ENCODE measurements around the gene ISY1. TPM values are rescaled to one million over a fixed set of nuclear protein-coding genes. Genes with fewer than 3 reads are reported as not detected.
A peak's percentile ranks its signal among the peaks of the same experiment; 100 is the strongest.

The ISY1 gene
- total RNA-seq, 2 donors from 2014 or later = 9.3 to 12.5 TPM

DNA sequence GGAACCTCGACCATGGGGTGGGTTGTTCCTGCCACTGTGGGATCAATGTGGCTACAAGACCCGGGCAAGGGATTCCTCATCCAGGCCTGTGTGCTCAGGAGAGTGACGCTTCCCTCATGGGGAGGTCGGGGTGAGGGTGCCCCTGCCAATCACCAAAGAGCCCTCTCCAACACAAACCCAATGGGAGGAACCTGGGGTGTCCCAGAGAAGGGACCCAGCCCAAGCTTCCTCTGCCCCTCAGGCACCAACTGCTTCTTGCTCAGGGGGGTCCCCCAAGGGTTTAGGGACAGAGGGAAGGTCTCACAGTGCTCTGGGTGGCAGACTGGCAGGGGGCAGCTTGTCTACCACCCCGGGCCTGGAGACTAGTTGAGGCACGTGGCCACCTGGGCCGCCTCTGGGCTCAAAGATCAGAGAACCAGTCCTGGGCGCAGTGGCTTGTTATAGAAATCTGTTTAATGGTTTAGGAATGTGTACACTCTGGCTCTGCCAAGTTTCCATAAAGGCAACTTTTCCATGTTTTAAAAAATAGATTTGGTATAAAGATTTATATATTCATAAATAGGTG is 73.6 kb downstream of the ISY1 start:
- Histone ChIP-seq H3K9me3 (no peaks in the 10 kb centered on the region), H3K27me3 (no peaks in the 10 kb centered on the region), H3K4me1 (peaks cover 15% of the 10 kb centered on the region), H3K36me3 (replicated peaks in 1 of 2; ENCODE audit: insufficient read depth in 1 of 2, low read depth in 2 of 2) (peaks cover 0 to 4% of the 10 kb centered on the region in 2 donors), H3K4me3 (no peak overlapping the region), H3K27ac (peak overlapping the region; percentile 39 to 89 (median 77))
- ATAC-seq (peak; percentile 77), DNase-seq (peak; percentile 62 to 77 (median 73))
- WGBS, 2 donors = 42 to 45% methylated on average over 8 of the region's 8 CpGs
- intact Hi-C loops (cut with DNase I) = no loop called here
- peak in 1 of 3 donors; percentile 20 for TF ChIP-seq POLR2A (IDR thresholded peaks at IDR 0.05)
- TF ChIP-seq, protein P1, sequence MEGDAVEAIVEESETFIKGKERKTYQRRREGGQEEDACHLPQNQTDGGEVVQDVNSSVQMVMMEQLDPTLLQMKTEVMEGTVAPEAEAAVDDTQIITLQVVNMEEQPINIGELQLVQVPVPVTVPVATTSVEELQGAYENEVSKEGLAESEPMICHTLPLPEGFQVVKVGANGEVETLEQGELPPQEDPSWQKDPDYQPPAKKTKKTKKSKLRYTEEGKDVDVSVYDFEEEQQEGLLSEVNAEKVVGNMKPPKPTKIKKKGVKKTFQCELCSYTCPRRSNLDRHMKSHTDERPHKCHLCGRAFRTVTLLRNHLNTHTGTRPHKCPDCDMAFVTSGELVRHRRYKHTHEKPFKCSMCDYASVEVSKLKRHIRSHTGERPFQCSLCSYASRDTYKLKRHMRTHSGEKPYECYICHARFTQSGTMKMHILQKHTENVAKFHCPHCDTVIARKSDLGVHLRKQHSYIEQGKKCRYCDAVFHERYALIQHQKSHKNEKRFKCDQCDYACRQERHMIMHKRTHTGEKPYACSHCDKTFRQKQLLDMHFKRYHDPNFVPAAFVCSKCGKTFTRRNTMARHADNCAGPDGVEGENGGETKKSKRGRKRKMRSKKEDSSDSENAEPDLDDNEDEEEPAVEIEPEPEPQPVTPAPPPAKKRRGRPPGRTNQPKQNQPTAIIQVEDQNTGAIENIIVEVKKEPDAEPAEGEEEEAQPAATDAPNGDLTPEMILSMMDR (IDR thresholded peaks at IDR 0.05) = no peak

DNA sequence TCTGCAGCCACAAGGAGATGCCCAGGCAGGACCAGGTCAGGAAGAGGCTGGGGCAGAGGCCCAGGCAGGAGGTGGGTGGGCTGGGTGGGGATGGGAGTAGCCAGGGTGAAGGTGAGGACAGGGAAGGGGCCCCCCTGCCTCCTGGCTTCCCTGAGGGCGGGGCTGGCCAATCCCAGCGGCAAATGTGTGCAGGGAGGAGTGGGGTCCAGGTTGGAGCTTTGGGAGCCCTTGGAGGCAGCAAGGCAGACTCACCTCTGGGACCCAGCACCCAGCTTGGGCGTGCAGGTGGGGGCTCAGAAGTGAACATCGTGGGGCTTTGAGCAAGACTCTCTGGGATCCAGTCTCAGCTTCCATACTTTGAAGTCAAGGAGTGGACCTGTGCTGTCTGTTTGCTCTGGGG is 75.0 kb downstream of the ISY1 start:
- Histone ChIP-seq H3K4me1 (peaks cover 15% of the 10 kb centered on the region), H3K9me3 (no peaks in the 10 kb centered on the region), H3K27ac (peak overlapping the region in 1 of 4 donors; percentile 79), H3K27me3 (no peaks in the 10 kb centered on the region), H3K4me3 (no peak overlapping the region), H3K36me3 (replicated peaks in 1 of 2; ENCODE audit: insufficient read depth in 1 of 2, low read depth in 2 of 2) (no peaks in the 10 kb centered on the region)
- WGBS, 2 donors = 89% methylated on average over 4 of the region's 4 CpGs; no CpG with 5 or more reads in 1 of the 2 donors
- no peak for TF ChIP-seq POLR2A (IDR thresholded peaks at IDR 0.05)
- TF ChIP-seq, protein P1 (IDR thresholded peaks at IDR 0.05) = no peak
- intact Hi-C loops (cut with DNase I) = no loop called here
- DNase-seq (no peak), ATAC-seq (no peak)

DNA sequence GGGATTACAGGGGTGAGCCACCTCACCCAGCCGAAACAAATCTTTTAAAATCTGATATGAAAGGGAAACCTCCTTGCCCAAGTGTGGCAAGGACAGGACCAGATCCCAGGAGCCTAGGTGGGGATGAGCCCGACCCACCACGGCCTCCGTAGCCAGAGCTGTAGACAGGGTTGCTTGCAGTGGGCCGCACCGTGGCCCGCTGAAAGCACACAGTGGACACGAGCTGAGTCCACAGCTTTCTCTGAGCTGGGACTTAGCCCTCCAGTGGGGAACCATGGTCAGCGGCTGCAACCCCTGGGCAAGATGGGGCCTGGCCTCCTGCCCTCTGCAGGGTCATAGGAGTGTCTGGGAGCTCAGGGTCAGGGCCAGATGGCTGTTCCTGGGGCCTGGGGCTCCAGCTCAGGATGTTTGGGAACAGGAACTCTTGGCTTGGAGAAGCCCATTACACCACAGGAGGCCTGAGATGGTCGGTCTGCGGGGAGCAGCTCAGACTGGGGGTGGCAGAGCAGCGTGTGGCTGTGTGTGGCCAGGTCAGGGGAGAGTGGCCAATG is 75.6 kb downstream of the ISY1 start:
- Histone ChIP-seq H3K27ac (no peak overlapping the region), H3K4me3 (no peak overlapping the region), H3K36me3 (replicated peaks in 1 of 2; ENCODE audit: insufficient read depth in 1 of 2, low read depth in 2 of 2) (no peaks in the 10 kb centered on the region), H3K27me3 (no peaks in the 10 kb centered on the region), H3K4me1 (peaks cover 15% of the 10 kb centered on the region), H3K9me3 (no peaks in the 10 kb centered on the region)
- ATAC-seq (no peak), DNase-seq (no peak)
- intact Hi-C loops (cut with DNase I) = no loop called here
- 97 to 100% methylated on average over 1 to 11 of the region's 12 CpGs for WGBS, 2 donors
- TF ChIP-seq POLR2A (IDR thresholded peaks at IDR 0.05) = no peak
- TF ChIP-seq, protein P1 (IDR thresholded peaks at IDR 0.05) = no peak

DNA sequence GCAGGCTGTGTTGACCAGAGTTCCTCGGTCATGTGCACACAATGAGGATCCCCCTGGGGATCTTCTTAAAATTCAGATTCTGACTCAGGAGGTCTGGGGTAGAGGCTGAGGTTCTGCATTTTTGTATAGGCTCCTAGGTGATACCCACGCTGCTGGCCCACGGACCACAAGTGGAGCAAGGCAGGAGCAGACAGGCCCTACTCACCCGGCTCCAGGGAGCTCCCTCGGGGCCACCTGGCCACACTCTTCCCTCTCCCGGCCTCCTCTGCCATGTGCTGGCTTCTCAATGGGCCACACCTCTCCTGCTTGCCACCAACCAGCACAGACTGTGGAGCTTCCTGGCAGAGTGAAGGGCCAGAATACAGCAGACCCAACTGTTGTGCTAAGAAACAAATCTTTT is 76.4 kb downstream of the ISY1 start:
- intact Hi-C loops (cut with DNase I) = no loop called here
- no peaks in the 10 kb centered on the region for H3K9me3 ChIP-seq
- peaks cover 15% of the 10 kb centered on the region for H3K4me1 ChIP-seq
- ATAC-seq (no peak), DNase-seq (no peak)
- no peak overlapping the region for H3K4me3 ChIP-seq
- no peak overlapping the region for H3K27ac ChIP-seq
- 52 to 68% methylated on average over 4 to 6 of the region's 6 CpGs for WGBS, 2 donors
- no peaks in the 10 kb centered on the region for H3K36me3 ChIP-seq (replicated peaks in 1 of 2; ENCODE audit: insufficient read depth in 1 of 2, low read depth in 2 of 2)
- no peaks in the 10 kb centered on the region for H3K27me3 ChIP-seq
- TF ChIP-seq, protein P1 (IDR thresholded peaks at IDR 0.05) = no peak
- TF ChIP-seq POLR2A (IDR thresholded peaks at IDR 0.05) = no peak

DNA sequence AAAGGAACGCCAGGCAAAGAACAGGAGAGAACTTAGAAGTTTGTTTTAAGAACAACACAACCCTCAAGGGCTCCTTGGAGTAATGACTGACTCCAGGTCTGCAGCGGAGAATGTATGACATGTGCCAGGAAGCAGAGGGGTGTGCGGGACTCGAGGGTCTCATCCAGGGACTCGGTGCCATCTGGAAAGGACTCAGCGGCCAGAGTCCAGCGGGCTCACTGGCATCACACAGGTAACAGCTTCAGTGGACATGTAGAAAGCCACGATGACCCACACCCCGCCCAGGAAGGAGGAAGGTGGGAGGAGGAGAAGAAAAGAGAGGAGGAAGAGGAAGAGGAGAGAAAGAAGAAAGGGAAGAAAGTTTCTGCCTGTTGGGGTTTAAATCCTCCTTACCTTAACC is 78.8 kb downstream of the ISY1 start:
- Histone ChIP-seq H3K36me3 (replicated peaks in 1 of 2; ENCODE audit: insufficient read depth in 1 of 2, low read depth in 2 of 2) (no peaks in the 10 kb centered on the region), H3K9me3 (no peaks in the 10 kb centered on the region), H3K27ac (no peak overlapping the region), H3K27me3 (no peaks in the 10 kb centered on the region), H3K4me3 (no peak overlapping the region), H3K4me1 (peaks cover 11% of the 10 kb centered on the region)
- ATAC-seq = no peak
- intact Hi-C loops (cut with DNase I) = no loop called here
- WGBS, 2 donors = 78 to 82% methylated on average over 9 of the region's 9 CpGs
- TF ChIP-seq POLR2A (IDR thresholded peaks at IDR 0.05) = no peak
- TF ChIP-seq, protein P1 (IDR thresholded peaks at IDR 0.05) = no peak
- DNase-seq = no peak
